HG03354 (cell line): ENCODE data around the gene IL2RA.
"Not testable (repeated sequence)": the region's sequence is repeated elsewhere in the genome, so short reads cannot be mapped to it uniquely, and the experiment has no call there.

ENCODE experiments used
- ATAC-seq: cut with Tn5 transposase; IDR thresholded peaks from one replicate; pipeline ENCODE4 v1.9.1; 2021; ENCODE audit warnings: mild to moderate bottlenecking; ENCODE audit not compliant: unreplicated experiment, poor library complexity, severe bottlenecking

IL2RA gene

GRCh38 chr10:5968681-5969453 lies 93.3 kb downstream of the IL2RA start:
- ATAC-seq, result no peak

GRCh38 chr10:5968037-5968680 lies 94.0 kb downstream of the IL2RA start:
- no peak for ATAC-seq

- no peak for ATAC-seq
Observed at GRCh38 chr10:5965266-5965665, 96.9 kb downstream of the IL2RA start.

DNA sequence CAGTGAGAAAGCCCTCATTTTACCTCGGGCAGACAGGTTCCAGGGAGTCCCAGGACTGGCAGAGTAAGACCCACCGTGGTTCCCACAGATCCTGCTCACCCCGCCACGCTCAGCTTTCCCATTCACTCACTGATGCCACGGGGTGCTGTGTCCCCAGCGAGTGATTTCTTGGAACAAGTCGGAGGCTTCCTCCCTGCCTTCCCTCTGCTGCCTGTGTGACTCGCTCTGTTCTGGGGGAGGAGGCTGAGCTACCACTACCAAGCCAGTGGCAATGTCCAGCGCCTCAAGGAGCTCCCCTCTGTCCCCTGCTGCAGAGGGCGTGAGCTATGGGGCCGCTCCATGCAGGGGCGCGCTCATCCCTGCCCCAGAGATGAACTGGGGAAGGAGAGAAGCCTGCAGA lies 97.4 kb downstream of the IL2RA start:
- no peak for ATAC-seq

DNA sequence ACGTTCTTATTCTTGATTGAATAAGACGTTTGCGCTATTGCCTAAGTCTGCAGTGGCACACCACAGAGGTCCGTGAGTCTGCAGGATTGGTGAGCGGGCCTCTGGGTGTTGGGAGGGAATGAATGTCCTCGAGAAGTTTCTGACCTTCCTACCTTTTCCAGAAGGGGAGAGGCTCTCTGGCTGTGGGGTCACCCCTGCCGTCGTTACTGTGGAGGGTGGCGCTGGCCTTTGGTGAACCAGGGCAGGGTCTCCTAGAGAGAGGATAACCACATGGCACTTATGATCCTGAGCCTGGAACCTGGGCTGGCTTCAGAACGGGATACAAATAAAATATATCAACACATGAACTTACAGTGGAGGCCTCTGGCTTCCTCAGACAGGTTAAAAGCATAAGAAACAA lies 98.6 kb downstream of the IL2RA start:
- no peak for ATAC-seq

DNA sequence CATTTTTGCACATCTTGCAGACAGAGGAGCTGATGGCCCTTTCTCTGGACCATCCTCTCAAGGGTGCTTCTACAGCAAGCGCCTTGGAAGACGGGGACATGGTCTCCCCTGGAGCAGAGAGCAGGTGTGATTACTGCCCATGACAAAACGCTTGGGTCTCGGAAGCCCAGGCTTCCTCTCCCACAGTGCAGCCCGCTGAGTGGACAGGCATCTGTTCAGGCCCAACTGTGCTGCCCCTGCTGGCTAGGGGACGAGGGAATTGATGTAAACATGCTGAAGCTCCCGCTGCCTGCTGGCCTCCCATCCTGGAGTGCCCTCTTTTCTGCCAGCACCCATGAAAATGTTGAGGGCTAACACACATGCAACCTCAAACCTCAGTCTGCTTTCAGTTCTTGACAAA lies 99.1 kb downstream of the IL2RA start:
- ATAC-seq, result no peak

DNA sequence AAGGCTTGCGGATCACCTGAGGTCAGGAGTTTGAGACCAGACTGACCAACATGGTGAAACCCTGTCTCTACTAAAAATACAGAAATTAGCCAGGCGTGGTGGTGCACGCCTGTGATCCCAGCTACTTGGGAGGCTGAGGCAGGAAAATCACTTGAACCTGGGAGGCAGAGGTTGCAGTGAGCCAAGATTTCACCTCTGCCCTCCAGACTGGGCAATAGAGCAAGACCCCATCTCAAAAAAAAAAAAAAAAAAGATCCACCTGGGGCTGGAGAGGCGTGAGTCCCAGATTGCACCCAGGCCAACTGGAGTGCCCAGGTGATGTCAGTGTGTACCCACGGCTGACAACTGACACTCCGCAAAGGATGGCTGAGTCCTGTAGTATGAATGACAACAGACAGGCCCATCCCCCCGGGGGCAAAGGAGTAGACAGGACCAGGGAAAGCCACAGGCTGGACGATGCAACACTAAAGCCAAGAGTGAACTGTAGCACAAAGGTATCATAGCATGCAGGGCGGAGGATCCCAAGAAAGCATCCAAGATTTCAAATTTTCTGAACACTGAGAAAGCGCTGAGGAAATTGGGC lies 99.7 kb downstream of the IL2RA start:
- not testable (repeated sequence) for ATAC-seq

DNA sequence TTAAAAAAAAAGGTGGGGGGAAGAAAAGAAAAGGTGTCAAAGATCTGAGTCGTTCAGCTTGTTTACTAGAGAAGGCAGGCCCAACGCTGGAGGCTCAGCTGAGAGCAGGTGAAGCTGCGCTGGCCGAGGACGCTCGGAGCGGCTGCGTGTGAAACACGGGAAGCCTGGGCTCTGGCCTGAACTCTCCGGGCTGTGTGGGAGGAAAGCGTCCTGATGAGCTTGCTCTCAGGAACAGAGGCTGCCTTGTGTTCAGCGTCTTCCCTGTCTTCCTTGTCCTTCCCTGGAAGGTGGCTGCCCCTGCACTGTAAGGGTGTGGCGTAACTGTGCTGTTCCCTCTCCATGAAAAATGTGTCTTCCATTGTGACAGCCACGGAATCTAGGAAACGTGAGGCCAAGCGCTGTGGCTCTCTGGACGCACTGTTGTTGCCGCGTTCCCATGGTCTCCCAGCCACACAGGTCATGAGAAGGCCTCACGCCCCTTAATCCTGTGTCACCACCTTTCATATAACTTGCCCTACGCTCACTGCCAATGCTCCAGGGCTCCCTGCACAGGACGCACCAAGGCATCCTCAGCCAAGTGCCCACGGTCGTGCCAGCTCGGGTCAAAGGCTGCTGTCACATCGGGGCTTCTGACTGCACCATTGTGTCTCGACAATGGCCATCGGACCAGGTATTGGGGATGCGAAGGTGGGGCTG lies 100.6 kb downstream of the IL2RA start:
- no peak for ATAC-seq

DNA sequence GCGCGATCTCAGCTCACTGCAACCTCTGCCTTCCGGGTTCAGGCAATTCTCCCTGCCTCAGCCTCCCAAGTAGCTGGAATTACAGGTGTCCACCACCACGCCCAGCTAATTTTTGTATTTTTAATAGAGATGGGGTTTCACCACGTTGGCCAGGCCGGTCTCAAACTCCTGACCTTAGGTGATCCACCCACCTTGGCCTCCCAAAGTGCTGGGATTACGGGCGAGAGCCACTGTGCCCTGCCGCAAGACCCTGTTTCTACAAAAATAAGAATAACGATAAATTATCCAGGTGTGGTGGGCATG lies 101.2 kb downstream of the IL2RA start:
- not testable (repeated sequence) for ATAC-seq
